Stimulated activated effector memory CD8-positive, alpha-beta T cell treated with anti-CD3 and anti-CD28 coated beads, Interleukin-12 subunit alpha, Interleukin-12 subunit beta, amount 100 ng/mL, for 72 hours (primary cell): ENCODE data around the gene LRFN5.

ENCODE experiments used
- ATAC-seq: fragments of 150-1000 bp; cut with Tn5 transposase; 2 replicates; pipeline ENCODE4 v1.10.0; 2021
- DNase-seq, 2 donors: peaks; one replicate each; pipeline ENCODE4 v3.0.0; 2021 to 2022; ENCODE audit warnings: low spot score in 2 of 2
- H3K27ac Mint-ChIP-seq: one replicate; pipeline ENCODE4 v1.8.0; 2022; ENCODE audit warnings: mild to moderate bottlenecking, mixed read lengths
- H3K36me3 Mint-ChIP-seq: one replicate; pipeline ENCODE4 v1.8.0; 2022; ENCODE audit warnings: mild to moderate bottlenecking, mixed read lengths
- H3K4me1 Mint-ChIP-seq: one replicate; pipeline ENCODE4 v1.8.0; 2022; ENCODE audit warnings: mixed read lengths
- H3K4me3 Mint-ChIP-seq: one replicate; pipeline ENCODE4 v1.8.0; 2022; ENCODE audit warnings: mild to moderate bottlenecking, mixed read lengths
- H3K9me3 Mint-ChIP-seq: one replicate; pipeline ENCODE4 v1.8.0; 2022; ENCODE audit warnings: mixed read lengths

Gene LRFN5

DNA sequence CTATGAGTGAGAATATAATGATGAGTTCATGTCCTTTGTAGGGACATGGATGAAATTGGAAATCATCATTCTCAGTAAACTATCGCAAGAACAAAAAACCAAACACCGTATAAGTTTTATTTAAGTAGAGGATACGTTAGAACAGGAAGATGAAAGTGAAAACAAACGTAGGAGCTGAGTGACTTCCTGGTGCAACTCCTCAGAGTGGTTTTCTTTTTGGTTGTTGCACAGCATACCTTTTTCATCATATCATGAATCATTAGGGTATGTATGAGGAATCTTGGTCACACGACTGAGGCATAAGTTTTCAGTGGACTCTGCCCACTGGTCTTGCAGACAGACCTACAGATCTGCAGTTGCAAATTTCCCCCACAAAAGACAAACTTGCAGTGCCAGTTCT is 199.0 kb downstream of the LRFN5 start:
- DNase-seq, result no peak
- peaks cover 7% of the 10 kb centered on the region for H3K9me3 Mint-ChIP-seq
- H3K27ac Mint-ChIP-seq, result no peak overlapping the region
- H3K36me3 Mint-ChIP-seq, result no peaks in the 10 kb centered on the region
- ATAC-seq, result peak; percentile 45
- H3K4me3 Mint-ChIP-seq, result no peak overlapping the region
- H3K4me1 Mint-ChIP-seq, result no peaks in the 10 kb centered on the region

DNA sequence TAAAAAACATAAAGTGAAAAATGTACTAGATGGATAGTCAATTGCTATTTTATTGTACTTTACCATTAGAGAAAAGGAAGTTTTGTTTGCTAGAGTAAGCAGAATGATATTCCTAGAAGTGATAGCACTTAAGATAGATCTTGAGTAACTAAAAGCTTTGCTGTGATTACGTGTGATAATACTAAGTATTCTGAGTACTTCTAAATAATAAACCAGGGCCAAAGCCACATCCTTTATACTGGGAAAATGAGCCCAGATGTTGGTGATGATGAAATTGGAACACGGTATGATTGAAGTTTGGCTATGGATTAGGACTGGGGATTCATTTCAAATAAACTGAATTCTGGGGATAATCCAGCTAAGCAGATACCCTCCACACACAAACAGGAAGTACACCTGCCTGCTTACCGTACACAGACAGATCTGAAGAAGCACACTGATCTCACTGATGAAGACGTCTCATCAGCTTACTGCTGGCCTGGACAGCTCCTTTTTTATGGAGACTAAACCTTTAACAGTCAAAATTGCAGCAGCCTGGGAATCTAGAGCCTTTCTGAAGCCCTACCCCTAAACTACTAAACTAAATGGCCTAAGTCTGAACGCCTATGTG is 199.8 kb downstream of the LRFN5 start:
- H3K4me1 Mint-ChIP-seq, result no peaks in the 10 kb centered on the region
- H3K4me3 Mint-ChIP-seq, result no peak overlapping the region
- ATAC-seq, result no peak
- DNase-seq, result no peak
- H3K27ac Mint-ChIP-seq, result no peak overlapping the region
- H3K9me3 Mint-ChIP-seq, result peaks cover 7% of the 10 kb centered on the region
- H3K36me3 Mint-ChIP-seq, result no peaks in the 10 kb centered on the region

DNA sequence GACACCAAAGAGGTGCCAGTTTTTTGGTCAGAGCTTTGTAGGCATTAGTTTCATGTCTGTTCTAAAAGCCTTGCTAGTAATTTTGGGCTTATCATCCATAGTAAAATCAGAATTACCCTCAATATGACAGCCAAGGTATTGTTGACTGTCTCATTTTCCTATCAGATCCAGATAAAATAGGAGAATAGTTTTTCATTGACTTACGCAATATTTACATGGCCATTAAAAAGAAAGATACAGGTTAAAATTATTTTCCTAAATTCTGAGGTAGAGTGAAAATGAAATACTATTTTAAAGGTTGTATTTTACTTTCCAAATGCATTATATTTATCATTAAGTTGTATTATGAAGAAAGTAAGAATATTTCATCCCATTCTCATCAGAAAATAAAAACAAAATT is 203.7 kb downstream of the LRFN5 start:
- H3K27ac Mint-ChIP-seq, result no peak overlapping the region
- ATAC-seq (no peak), DNase-seq (no peak)
- no peaks in the 10 kb centered on the region for H3K36me3 Mint-ChIP-seq
- H3K4me3 Mint-ChIP-seq, result no peak overlapping the region
- H3K9me3 Mint-ChIP-seq, result peaks cover 11% of the 10 kb centered on the region
- H3K4me1 Mint-ChIP-seq, result no peaks in the 10 kb centered on the region

DNA sequence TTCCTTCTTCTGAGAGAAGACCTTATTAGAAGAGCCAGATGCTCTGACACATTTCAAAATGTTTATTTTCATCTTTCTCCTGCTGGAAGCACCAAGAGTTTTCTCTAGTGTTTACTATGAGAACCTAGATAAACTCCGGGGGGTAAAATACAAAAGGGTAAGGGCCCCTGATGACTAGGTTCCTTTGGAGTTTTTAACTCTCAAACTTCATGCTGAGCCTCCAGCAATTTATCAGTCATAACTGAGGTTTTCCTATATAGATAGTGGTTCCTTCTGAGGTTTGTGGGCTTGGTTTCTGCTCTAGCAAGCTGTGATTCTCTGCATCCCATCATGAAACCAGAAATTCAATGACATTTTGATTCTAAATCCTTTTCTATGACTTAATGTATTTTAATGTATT is 210.9 kb downstream of the LRFN5 start:
- Mint-ChIP-seq H3K9me3 (peaks cover 13% of the 10 kb centered on the region), H3K4me1 (no peaks in the 10 kb centered on the region), H3K4me3 (no peak overlapping the region), H3K27ac (no peak overlapping the region), H3K36me3 (no peaks in the 10 kb centered on the region)
- ATAC-seq (no peak), DNase-seq (no peak)

DNA sequence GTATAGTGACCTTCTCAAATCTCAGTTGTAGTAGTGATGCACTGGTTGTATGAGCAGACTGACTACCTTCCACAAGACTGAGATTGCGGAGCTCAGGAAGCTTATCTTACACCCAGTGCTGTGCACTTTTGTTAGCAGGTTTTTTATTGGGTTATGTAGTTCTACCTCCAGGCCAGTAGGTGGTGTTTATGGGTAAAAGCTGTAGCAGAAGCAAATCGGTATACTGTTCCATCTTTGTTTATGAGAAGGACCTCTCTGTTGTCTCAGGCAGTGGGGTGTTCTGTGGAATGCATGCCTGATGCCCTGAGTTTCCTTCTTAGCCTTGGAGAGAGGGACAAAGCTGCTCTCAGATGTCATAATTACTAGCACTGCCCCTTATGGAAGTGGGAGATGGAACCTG is 217.8 kb downstream of the LRFN5 start:
- H3K27ac Mint-ChIP-seq, result no peak overlapping the region
- ATAC-seq, result no peak
- no peak for DNase-seq
- H3K4me1 Mint-ChIP-seq, result no peaks in the 10 kb centered on the region
- H3K9me3 Mint-ChIP-seq, result peaks cover 10% of the 10 kb centered on the region
- H3K4me3 Mint-ChIP-seq, result no peak overlapping the region
- H3K36me3 Mint-ChIP-seq, result no peaks in the 10 kb centered on the region

DNA sequence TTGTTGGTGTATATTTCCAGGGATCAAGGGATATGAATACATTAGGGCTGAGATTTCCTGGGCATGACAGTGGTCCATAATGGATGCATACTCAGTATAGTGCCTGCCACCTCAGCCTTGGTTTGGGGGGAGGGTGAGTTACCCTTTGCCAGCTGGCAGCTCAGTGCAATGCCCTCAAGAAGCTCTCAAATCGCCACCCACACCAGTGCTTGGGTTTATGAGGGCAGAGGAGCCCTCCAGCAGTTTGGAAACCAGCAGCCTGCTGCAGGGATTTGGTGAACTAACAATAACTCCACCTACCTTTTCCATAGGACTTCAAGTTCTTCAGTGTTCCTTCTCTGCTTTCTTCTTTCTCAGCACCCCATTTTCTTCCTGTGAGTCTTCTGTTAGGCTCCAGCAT is 218.9 kb downstream of the LRFN5 start:
- no peaks in the 10 kb centered on the region for H3K36me3 Mint-ChIP-seq
- H3K9me3 Mint-ChIP-seq, result peaks cover 10% of the 10 kb centered on the region
- no peak for ATAC-seq
- no peak overlapping the region for H3K27ac Mint-ChIP-seq
- no peaks in the 10 kb centered on the region for H3K4me1 Mint-ChIP-seq
- no peak for DNase-seq
- no peak overlapping the region for H3K4me3 Mint-ChIP-seq

DNA sequence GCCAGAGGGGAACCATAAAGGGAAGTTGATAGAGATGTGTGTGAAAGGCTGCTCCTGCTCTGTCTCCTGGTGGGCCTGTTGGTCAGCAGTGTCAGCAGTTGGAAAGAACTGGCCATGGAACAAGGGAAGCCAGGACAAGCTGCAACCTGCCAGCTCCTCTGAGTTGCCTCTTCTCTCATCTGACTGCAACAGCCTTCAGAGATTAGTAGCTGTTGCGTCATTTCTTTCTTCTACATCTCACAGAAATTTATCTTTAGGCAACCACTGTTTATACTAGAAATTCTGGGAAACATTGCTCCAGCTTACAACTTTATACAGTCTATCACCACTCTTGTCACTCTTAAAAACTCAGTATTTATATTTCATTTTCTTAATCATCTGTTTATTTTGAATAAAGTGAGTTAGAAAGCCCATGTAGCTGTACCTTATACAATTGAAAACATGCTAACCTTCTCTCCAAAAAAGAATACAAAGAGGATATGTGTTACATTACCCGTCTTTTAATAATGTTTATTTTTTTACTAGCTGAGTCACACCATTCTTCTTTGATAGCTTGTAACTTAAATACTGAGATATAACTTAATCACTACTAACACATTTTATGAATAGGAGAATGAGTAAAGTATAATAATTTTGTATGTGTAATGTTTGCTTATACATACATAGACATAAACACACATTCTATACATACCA is 224.2 kb downstream of the LRFN5 start:
- ATAC-seq, result no peak
- no peak overlapping the region for H3K27ac Mint-ChIP-seq
- no peak for DNase-seq

DNA sequence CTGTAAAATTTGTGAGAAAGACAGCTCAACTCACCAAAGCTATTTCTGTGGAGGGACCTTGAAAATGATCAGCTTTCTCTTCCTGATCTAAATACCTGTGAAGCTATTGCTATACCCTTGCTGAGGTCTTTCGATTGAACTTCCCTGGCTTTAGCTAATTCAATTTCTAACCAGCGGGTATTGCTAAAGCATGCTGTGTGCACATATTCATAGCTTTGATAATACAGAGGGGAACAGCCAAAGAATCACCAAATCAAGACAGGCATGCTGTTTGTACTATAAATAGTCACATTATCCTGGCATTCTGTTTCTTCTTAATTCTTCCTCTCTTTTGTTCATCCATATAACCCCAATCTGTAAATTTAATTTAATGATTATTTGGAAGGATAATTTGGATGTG is 233.0 kb downstream of the LRFN5 start:
- DNase-seq (no peak), ATAC-seq (no peak)
- Mint-ChIP-seq H3K27ac (no peak overlapping the region), H3K36me3 (no peaks in the 10 kb centered on the region), H3K4me1 (no peaks in the 10 kb centered on the region), H3K9me3 (peaks cover 4% of the 10 kb centered on the region), H3K4me3 (no peak overlapping the region)

More for the DNA sequence above, 224.2 kb downstream of the LRFN5 start:
- Mint-ChIP-seq H3K4me1 (no peaks in the 10 kb centered on the region), H3K4me3 (no peak overlapping the region), H3K9me3 (peaks cover 2% of the 10 kb centered on the region), H3K36me3 (no peaks in the 10 kb centered on the region)

DNA sequence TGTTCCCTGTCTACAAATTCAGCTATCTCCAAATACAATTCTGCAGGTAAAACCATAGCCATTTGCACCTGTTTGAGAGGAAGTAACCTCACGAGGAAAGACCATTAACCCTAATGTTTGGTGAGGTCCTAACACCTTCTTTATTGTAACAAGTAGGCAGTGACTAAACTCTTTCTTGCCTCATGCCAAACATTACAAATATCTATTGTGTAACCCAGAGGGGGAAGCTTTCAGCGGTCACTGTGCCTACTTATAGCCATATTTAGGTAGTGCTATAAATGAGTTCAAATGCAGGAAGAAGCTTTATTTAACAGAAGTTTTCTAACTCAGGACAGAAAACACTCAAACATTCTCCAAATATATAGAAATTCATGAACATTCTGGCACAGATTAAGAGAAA is 252.7 kb downstream of the LRFN5 start:
- H3K9me3 Mint-ChIP-seq, result peaks cover 17% of the 10 kb centered on the region
- no peak overlapping the region for H3K27ac Mint-ChIP-seq
- H3K4me1 Mint-ChIP-seq, result no peaks in the 10 kb centered on the region
- ATAC-seq (no peak), DNase-seq (no peak)
- H3K36me3 Mint-ChIP-seq, result no peaks in the 10 kb centered on the region
- no peak overlapping the region for H3K4me3 Mint-ChIP-seq

DNA sequence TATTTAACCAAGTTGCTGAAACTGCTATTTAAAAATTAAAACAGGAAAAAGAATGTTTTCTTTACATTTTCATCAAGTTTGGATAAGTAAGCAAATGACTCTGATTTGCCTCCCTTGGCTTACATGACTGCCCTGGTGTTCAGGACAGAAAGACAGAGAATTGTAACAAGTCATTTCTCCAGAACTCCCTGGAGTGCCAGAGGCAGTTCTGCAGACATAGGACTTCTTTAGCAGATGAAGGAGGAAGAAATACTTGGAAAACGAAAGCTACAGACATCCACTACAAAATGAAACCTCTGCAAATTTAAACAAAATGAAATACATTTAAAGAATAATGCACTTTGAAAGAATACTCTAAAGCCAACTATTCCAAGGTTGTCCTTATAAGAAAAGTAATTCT is 253.9 kb downstream of the LRFN5 start:
- H3K9me3 Mint-ChIP-seq, result peaks cover 19% of the 10 kb centered on the region
- no peaks in the 10 kb centered on the region for H3K4me1 Mint-ChIP-seq
- no peak for DNase-seq
- ATAC-seq, result no peak
- no peaks in the 10 kb centered on the region for H3K36me3 Mint-ChIP-seq
- no peak overlapping the region for H3K27ac Mint-ChIP-seq
- no peak overlapping the region for H3K4me3 Mint-ChIP-seq

DNA sequence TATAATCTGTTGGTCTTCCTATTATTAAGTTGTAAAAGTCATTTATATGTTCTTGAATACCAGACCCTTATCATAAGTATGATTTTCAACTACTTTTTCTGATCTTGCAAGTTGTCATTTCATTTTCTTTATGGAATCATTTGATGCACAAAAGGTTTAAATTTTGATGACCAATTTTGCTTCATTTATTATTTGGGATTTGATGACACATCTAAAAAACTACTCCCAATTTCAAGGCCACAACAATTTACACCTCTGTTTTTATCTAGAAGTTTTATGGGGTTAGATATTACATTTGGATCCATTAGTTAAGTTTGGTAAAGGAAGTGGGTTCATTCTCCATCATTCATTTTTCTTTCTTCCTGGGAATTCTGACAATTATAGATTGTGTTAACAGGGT is 259.2 kb downstream of the LRFN5 start:
- Mint-ChIP-seq H3K4me1 (no peaks in the 10 kb centered on the region), H3K27ac (no peak overlapping the region), H3K9me3 (peaks cover 11% of the 10 kb centered on the region), H3K4me3 (no peak overlapping the region), H3K36me3 (no peaks in the 10 kb centered on the region)
- ATAC-seq, result no peak
- DNase-seq, result no peak

DNA sequence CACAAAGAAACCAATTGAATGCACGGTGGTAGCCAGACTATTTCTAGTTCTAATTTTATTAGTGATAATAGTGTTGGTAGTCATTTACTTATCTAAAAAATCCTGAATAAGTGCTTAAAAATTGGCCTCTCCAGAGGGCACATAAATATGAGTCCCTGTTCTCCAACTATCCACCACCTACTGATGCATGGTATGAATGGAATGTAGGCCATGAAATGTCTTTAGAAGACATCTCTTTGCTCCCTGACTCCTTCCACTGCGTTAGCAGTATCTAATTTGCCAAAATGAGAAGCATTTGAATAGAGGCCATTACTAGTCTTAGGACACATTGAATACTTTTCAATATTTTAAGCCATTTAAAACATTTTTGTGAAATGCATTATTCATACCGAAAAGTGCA is 261.7 kb downstream of the LRFN5 start:
- ATAC-seq (no peak), DNase-seq (no peak)
- H3K4me1 Mint-ChIP-seq, result no peaks in the 10 kb centered on the region
- no peak overlapping the region for H3K27ac Mint-ChIP-seq
- peaks cover 13% of the 10 kb centered on the region for H3K9me3 Mint-ChIP-seq
- H3K4me3 Mint-ChIP-seq, result no peak overlapping the region
- no peaks in the 10 kb centered on the region for H3K36me3 Mint-ChIP-seq

DNA sequence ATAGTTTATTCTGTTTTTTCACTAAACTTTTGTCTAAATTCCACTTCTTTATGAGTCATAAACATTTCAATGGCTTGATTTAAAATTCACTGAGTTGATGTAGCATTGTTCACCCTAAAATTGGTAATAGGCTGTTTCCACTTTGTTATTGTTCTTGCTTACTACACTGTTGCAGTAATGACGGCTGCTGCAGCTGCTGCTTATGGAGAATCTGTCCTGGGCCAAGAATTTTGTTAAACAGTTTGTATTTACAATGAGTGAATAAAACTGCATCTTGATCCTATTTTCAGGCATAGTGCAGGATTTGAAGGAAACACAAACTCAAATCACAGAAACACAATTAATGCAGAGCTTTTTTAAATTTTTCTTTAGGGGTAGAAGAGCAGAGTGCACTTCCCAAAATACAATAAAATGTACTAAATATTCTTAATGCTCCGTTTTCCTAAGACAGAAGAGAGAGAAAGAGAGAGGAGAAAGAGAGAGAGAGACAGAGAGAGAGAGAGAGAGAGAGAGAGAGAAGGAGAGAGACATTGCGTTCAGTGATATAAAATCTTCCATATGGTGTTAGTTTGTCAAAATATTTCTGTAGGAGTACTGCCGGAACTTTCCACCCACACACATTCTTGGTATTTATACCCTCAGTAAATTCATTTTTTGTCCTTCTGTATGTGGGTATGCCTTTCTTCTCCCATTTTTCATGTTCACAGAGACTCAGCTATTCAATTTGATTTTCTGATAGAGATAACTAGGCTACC is 266.4 kb downstream of the LRFN5 start:
- no peaks in the 10 kb centered on the region for H3K36me3 Mint-ChIP-seq
- H3K27ac Mint-ChIP-seq, result no peak overlapping the region

DNA sequence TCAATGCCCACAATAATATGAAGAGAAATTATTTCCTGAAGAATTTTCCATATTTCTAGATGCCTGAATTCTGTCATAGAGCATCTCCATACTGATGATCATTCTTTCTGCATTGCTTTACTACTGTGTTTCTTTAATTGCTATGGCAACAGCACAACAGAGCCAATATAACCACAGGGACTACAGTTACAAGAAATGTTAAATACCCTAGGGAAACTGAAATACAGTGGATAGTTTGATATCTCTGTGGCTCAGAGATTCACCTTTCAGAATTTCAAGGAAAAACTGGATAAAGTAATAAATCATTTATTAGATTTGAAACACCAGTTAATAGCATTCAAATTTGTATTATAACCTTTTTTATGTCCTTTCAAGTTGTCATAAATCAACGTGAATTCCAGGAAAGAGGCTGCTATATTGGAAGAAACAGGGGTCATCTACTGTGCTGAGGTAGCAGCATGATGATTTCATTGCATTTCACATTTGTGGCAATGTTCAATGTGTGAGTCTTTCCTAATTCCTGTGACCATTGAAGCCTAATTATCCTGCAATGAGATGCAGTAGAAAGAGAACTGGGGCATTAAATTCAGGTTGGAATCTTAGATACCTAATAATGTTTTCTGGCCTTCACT is 267.1 kb downstream of the LRFN5 start:
- Mint-ChIP-seq H3K36me3 (no peaks in the 10 kb centered on the region), H3K4me1 (no peaks in the 10 kb centered on the region), H3K9me3 (peaks cover 8% of the 10 kb centered on the region), H3K4me3 (no peak overlapping the region), H3K27ac (no peak overlapping the region)
- DNase-seq (no peak), ATAC-seq (no peak)

More for the DNA sequence above, 266.4 kb downstream of the LRFN5 start:
- DNase-seq, result no peak
- no peak for ATAC-seq
- Mint-ChIP-seq H3K4me3 (no peak overlapping the region), H3K4me1 (no peaks in the 10 kb centered on the region), H3K9me3 (peaks cover 8% of the 10 kb centered on the region)

DNA sequence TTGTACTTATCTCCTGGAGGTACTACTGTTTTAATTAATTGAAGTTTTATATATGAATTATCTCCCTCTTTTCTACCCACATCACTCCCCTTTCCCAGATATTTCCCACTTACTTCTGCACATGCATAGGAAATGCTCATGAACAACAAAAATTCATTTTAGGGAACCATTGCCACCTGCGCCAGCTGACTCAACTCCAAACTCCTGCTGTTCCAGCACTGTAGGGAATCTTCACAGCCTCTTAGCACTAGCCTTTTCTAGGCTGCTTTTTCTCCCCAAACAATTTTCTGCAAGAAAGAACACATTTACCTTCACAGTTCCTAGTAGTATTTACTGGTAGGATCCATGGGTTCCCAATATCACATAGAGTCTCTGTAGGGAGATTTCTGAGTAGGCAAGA is 268.4 kb downstream of the LRFN5 start:
- Mint-ChIP-seq H3K4me3 (no peak overlapping the region), H3K27ac (no peak overlapping the region), H3K36me3 (no peaks in the 10 kb centered on the region), H3K4me1 (no peaks in the 10 kb centered on the region), H3K9me3 (peaks cover 8% of the 10 kb centered on the region)
- ATAC-seq (no peak), DNase-seq (no peak)

DNA sequence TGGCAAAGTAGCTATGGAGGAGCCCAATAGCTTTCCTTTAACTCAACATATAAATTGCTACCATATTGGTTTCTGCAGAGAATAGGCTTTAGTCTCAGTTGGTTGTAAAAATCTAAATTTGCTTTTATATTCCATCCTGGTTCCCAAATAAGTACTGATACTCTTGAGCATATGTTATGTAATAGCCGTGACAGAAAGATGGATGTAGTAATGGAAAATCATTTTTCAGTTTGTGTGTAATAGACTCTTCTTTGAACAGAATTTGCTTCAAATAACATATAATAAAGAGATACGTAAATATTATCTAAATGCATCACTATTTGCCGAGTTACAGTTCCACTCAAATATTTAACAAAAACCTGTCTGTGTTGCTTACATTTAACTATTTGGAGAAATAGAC is 271.6 kb downstream of the LRFN5 start:
- peaks cover 2% of the 10 kb centered on the region for H3K9me3 Mint-ChIP-seq
- no peak for DNase-seq
- no peaks in the 10 kb centered on the region for H3K36me3 Mint-ChIP-seq
- H3K4me1 Mint-ChIP-seq, result no peaks in the 10 kb centered on the region
- no peak overlapping the region for H3K27ac Mint-ChIP-seq
- no peak overlapping the region for H3K4me3 Mint-ChIP-seq
- no peak for ATAC-seq
